Adrenal gland (tissue), 12 donors: Measurements from ENCODE around the gene WWOX. TPM values are rescaled to one million over a fixed set of nuclear protein-coding genes. Genes with fewer than 3 reads are reported as not detected.

Source experiments
- DNase-seq, 7 donors: peaks; one replicate each; pipeline ENCODE4 v3.0.0-alpha.2; 2019 to 2020
- H3K27ac ChIP-seq, 5 donors: fragments of 200-600 bp; sonication (generic) in 4 of 5; 1 replicate in 3 of 5; 2 replicates in 2 of 5; pipeline versions ENCODE4 v1.5.1 to v1.8.0; 2016 to 2020; ENCODE audit warnings: mild to moderate bottlenecking in 1 of 5
- H3K27me3 ChIP-seq: fragments of 200-600 bp; 2 replicates; pipeline ENCODE4 v1.8.0; 2021
- H3K36me3 ChIP-seq, 2 donors: fragments of 200-600 bp; replicated peaks in 1 of 2; 1 replicate in 1 of 2; 2 replicates in 1 of 2; pipeline versions ENCODE4 v1.5.1 to v1.8.0; 2018 to 2022
- H3K4me1 ChIP-seq, 2 donors: fragments of 200-600 bp; replicated peaks in 1 of 2; 1 replicate in 1 of 2; 2 replicates in 1 of 2; pipeline versions ENCODE4 v1.5.1 to v1.8.0; 2018 to 2021
- H3K4me3 ChIP-seq, 4 donors: fragments of 200-600 bp; sonication (generic) in 3 of 4; one replicate each; pipeline ENCODE4 v1.5.1; 2016 to 2018
- H3K9me3 ChIP-seq, 3 donors: fragments of 200-600 bp; sonication (generic) in 1 of 3; replicated peaks in 1 of 3; 1 replicate in 2 of 3; 2 replicates in 1 of 3; pipeline versions ENCODE4 v1.5.1 to v1.8.0; 2016 to 2021
- CTCF ChIP-seq, 6 experiments: fragments of 450-650 bp in 4 of 6; fragments of 200-600 bp in 2 of 6; sonication (generic) in 1 of 6; IDR thresholded peaks; 1 replicate in 5 of 6; 2 replicates in 1 of 6; pipeline versions ENCODE4 v1.5.1 to v1.8.0; 2016 to 2021; ENCODE audit warnings: antibody characterized with exemption in 6 of 6, mild to moderate bottlenecking in 2 of 6, moderate library complexity in 1 of 6
- POLR2A ChIP-seq, 2 donors: fragments of 450-650 bp; IDR thresholded peaks; one replicate each; pipeline ENCODE4 v1.6.1; 2017; ENCODE audit warnings: antibody characterized with exemption in 2 of 2, mild to moderate bottlenecking in 2 of 2, moderate library complexity in 1 of 2
- WGBS, 4 donors: extraction: QIAGEN DNeasy Blood & Tissue Kit in 2 of 4; methylation state at CpG; one replicate each; pipeline versions ENCODE4 v1.1.5 to v1.1.7; 2013 to 2017; 5-methylcytosine and 5-hydroxymethylcytosine counted together
- intact Hi-C, 2 donors: fragments of 100-400 bp; cut with DNase I; formaldehyde crosslinking; loops; one replicate each; pipeline versions ENCODE4 v1.14.1 to v1.15.0; 2022 to 2023
- polyA plus RNA-seq, 3 donors: library from polyadenylated mRNA; stranded (reverse); fragments of 200-250 nt in 2 of 3; fragments of 350-450 nt in 1 of 3; fragmentation: Illumina TruSeq in 1 of 3; extraction: RNeasy Lipid Tissue Mini Kit (QIAGEN cat#74804) in 1 of 3; gene quantifications; one replicate each; pipeline ENCODE4 v1.2.3, GENCODE V29; 2013 to 2014
- total RNA-seq, 9 donors: library from RNA; depleted of rRNA in 4 of 9; stranded (reverse); fragments of >200 nt in 4 of 9; fragments of 120-200 nt in 1 of 9; fragmentation: NEBNext Ultra II Directional in 1 of 9; extraction: Animal tissue kit (Norgen Biotek cat#: 25700) in 1 of 9; gene quantifications; one replicate each; pipeline versions ENCODE4 v1.1.0 to v1.2.4, GENCODE V29; 2013 to 2023
- donor health status: healthy with polysubstance abuse.
- donor health status: Bipolar disorder and iron deficiency.
- donor health status: DM: yes; HTN: yes; CAD: no.
- donor health status: DM: no; HTN: no; CAD: no.
- donor health status: DM: no; HTN: no; CAD: no.
- donor health status: DM: yes; HTN: yes; CAD: no.

The WWOX gene
- total and polyA plus RNA-seq, 12 donors = 11.8 to 74.6 (median 20.5) TPM

GRCh38 chr16:78866521-78866920 lies 767.1 kb downstream of the WWOX start:
- DNase-seq = peak in 4 of 7 donors; percentile 10 to 56 (median 20)

GRCh38 chr16:78869492-78869891 lies 770.0 kb downstream of the WWOX start:
- TF ChIP-seq CTCF (IDR thresholded peaks at IDR 0.05) = no peak
- no peak for TF ChIP-seq POLR2A (IDR thresholded peaks at IDR 0.05)
- Histone ChIP-seq H3K36me3 (no peaks in the 10 kb centered on the region), H3K27ac (no peak overlapping the region), H3K27me3 (no peaks in the 10 kb centered on the region), H3K4me3 (no peak overlapping the region), H3K4me1 (peaks cover 0 to 6% of the 10 kb centered on the region in 2 donors), H3K9me3 (no peaks in the 10 kb centered on the region)
- no peak for DNase-seq
- 84 to 98% (median 90%) methylated on average over 7 of the region's 7 CpGs for WGBS, 4 donors
- intact Hi-C loops = no loop called here

More at GRCh38 chr16:78866521-78866920, 767.1 kb downstream of the WWOX start:
- Histone ChIP-seq H3K36me3 (no peaks in the 10 kb centered on the region), H3K27me3 (no peaks in the 10 kb centered on the region), H3K27ac (no peak overlapping the region), H3K4me3 (no peak overlapping the region), H3K4me1 (peaks cover 0 to 6% of the 10 kb centered on the region in 2 donors), H3K9me3 (no peaks in the 10 kb centered on the region)
- WGBS, 4 donors = 21 to 34% (median 27%) methylated on average over 6 of the region's 6 CpGs
- intact Hi-C loops = no loop called here
- TF ChIP-seq CTCF (IDR thresholded peaks at IDR 0.05) (no peak), POLR2A (IDR thresholded peaks at IDR 0.05) (no peak)

- H3K27ac ChIP-seq = no peak overlapping the region
- no peak for TF ChIP-seq POLR2A (IDR thresholded peaks at IDR 0.05)
- TF ChIP-seq CTCF (IDR thresholded peaks at IDR 0.05) = no peak
- DNase-seq = no peak
- no peak overlapping the region for H3K4me3 ChIP-seq
- no peaks in the 10 kb centered on the region for H3K36me3 ChIP-seq
- H3K9me3 ChIP-seq = no peaks in the 10 kb centered on the region
- intact Hi-C loops = no loop called here
- whole genome bisulfite sequencing, 4 donors = 91 to 98% (median 94%) methylated on average over 4 of the region's 4 CpGs
- H3K27me3 ChIP-seq = no peaks in the 10 kb centered on the region
- H3K4me1 ChIP-seq = peaks cover 0 to 5% of the 10 kb centered on the region in 2 donors
Observed at GRCh38 chr16:78871241-78871640, 771.8 kb downstream of the WWOX start.

- no peak overlapping the region for H3K27ac ChIP-seq
- TF ChIP-seq CTCF (IDR thresholded peaks at IDR 0.05) (no peak), POLR2A (IDR thresholded peaks at IDR 0.05) (no peak)
- DNase-seq = no peak
- no peaks in the 10 kb centered on the region for H3K4me1 ChIP-seq
- intact Hi-C loops = no loop called here
- H3K4me3 ChIP-seq = no peak overlapping the region
- WGBS, 4 donors = 76 to 89% (median 80%) methylated on average over 2 of the region's 2 CpGs
- H3K36me3 ChIP-seq = no peaks in the 10 kb centered on the region
- no peaks in the 10 kb centered on the region for H3K9me3 ChIP-seq
- H3K27me3 ChIP-seq = no peaks in the 10 kb centered on the region
Observed at GRCh38 chr16:78876671-78877070, 777.2 kb downstream of the WWOX start.
